GM21381 (cell line): ENCODE results near the gene PRKCE.

Experiments used
- ATAC-seq: cut with Tn5 transposase; IDR thresholded peaks from one replicate; pipeline ENCODE4 v1.9.1; 2021; ENCODE audit warnings: mild to moderate bottlenecking, moderate library complexity; ENCODE audit not compliant: unreplicated experiment

Gene PRKCE

GRCh38 chr2:45799679-45800381 lies 148.4 kb downstream of the PRKCE start:
- no peak for ATAC-seq

- no peak for ATAC-seq
These were observed 151.1 kb downstream of the PRKCE start for GRCh38 chr2:45802499-45803138.

DNA sequence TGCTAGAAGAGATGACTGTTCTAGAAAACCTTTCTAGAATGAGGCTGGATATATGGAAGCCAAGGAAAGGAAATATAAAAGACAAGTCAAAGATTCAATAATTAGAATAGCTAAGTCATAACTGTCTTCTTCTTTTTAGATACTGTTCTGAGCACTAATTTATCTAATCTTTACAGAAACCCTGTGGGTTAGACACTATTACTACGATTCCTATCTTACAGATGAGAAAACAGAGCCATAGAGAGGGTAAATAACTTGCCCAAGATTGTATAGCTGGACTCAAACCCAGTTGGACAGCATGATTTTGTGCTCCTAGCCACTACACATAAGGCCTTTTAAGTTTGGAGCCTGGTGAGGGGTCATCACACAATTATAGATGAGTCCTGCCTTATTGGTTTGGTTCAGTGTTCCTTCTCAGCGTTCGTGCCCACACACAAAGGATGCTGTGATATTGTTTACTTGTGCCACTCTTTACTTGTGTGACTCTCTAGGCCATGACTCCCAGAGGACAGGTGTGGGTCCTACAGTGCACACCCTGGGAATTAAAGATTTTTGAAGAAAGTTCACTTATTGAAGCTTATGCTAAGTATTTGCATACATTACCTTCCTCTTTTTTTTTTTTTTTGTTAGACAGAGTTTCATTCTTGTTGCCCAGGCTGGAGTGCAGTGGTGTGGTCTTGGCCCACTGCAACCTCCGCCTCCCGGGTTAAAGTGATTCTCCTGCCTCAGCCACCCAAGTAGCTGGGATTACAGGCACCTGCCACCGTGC lies 153.7 kb downstream of the PRKCE start:
- ATAC-seq, result no peak

GRCh38 chr2:45806563-45807358 lies 155.3 kb downstream of the PRKCE start:
- no peak for ATAC-seq

DNA sequence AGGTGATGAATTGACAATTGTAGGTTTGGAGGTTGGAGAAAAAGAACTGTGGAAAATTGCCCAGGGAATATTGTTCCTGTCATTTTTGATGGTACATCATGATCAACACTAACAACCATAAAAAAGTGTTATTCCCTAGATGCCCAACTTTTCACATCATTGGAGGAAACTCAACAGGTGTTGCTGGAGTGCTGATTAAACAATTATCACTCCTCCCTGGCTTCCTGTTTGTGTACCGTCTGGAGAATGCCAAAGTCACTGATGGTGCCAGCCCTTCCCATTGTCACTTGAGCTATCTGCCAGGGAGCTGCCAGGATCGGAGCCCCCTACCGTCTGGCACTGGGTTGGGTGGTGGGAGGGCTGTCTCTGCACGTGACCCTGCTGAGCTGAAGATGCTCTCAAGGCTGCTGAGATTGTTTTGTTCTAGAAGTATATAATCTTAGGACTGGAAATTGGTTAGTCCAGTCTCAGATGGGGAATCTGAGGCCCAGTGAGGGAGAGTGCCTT lies 156.9 kb downstream of the PRKCE start:
- ATAC-seq, result no peak

- ATAC-seq, result no peak
These were observed 157.7 kb downstream of the PRKCE start for GRCh38 chr2:45809205-45809604.

- no peak for ATAC-seq
These were observed 160.6 kb downstream of the PRKCE start for GRCh38 chr2:45812011-45812500.

DNA sequence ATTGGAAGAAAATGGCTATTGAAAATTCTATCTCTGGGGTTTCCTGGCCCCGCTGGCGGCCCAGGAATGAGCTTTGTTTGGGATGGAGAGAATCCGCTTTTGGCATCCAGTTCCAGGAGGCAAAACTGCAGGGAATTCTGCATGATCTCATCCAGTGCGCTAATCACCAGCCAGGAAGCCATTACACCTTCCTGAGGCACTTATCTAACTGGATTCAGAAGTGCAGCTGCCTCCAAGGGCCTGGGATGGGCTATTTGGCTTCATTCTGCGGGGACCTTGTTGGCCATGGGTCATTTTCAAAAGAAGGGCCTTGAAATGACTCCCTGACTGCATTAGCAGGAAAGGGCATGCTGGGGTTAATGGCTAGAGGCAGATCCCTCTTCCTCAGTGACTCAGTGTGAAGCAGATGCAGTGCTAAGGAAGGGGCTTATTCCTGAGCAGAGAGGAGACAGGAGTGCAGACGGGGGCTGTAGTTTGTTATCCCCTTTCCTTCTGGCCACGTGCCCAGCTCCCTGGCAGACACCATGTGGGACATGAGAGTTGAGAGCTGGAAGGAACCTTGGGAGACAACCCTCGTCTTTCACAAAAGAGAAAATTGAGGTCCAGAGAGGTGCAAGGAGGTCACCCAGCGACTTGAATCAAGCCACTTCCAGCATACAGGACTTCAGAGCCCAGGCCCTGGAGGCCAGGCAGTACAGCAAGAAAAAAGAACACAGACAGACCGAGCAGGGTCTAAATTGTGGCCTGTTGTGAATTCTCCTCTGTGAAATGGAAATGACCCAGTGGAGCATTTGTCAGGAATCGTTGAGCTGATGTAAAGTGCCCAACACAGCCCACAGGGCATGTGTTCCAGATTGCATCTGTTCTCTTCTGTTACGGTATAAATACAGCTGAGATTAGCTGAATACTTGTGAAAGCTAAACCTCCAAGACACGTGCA lies 161.8 kb downstream of the PRKCE start:
- no peak for ATAC-seq

DNA sequence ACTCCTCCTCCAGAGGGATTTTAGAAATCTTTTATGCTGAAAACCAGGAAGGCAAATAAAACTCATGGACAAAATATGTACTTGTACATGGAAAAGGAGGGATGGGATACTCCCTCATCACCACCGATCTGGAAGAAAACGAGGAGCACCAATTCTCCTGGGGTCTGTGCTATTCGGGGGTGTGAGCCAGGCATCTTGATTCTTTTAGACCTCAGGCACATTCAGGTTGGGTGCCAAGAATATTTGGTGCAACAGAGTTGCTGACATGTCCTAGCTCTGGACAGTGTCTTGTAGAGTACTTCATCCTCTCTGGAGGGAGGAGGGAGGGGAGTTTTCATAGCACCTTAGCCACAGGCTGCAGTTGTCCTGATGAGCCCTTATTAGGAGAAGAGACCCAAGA lies 163.0 kb downstream of the PRKCE start:
- no peak for ATAC-seq

- ATAC-seq, result no peak
These were observed 163.6 kb downstream of the PRKCE start for GRCh38 chr2:45814951-45815621.

DNA sequence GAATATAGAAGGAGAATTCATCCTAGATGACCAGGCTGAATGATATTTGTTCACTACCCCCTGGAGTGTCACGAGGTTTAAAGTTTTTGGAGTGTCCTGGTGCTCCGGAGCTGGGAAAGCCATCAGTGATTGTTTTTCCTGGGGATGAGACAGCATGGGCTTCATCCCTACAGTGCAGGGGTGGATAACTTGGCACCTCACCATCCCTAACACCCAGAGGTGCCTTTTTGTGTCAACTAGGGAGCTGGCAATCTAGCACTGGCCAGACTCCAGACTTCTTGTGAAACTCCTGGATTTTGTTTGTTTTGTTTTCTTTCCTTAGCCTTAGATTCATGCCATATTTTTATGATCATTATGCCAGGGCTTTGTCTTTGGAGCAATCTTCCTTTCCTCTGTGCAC lies 164.8 kb downstream of the PRKCE start:
- ATAC-seq, result no peak

DNA sequence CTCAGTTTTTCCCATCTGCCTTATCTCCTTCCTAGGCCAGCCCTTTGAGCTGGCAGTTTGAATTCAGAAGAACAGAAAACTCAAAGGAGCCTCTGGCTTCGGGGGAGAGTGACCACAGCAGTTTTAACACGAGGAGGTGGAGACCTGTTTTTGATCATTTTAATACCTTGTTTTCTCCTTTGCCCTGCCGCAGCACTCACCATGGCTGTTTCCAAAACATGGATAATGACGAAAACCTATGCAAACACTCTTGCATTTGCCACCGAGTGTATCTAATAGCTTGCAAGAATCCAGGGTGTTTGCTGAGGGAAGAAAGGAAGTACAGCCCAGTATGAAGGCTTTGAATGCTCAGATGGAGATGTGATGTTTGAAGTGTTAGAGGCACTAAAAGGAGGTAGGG lies 167.1 kb downstream of the PRKCE start:
- no peak for ATAC-seq

- ATAC-seq, result no peak
These were observed 168.6 kb downstream of the PRKCE start for GRCh38 chr2:45820048-45820447.

DNA sequence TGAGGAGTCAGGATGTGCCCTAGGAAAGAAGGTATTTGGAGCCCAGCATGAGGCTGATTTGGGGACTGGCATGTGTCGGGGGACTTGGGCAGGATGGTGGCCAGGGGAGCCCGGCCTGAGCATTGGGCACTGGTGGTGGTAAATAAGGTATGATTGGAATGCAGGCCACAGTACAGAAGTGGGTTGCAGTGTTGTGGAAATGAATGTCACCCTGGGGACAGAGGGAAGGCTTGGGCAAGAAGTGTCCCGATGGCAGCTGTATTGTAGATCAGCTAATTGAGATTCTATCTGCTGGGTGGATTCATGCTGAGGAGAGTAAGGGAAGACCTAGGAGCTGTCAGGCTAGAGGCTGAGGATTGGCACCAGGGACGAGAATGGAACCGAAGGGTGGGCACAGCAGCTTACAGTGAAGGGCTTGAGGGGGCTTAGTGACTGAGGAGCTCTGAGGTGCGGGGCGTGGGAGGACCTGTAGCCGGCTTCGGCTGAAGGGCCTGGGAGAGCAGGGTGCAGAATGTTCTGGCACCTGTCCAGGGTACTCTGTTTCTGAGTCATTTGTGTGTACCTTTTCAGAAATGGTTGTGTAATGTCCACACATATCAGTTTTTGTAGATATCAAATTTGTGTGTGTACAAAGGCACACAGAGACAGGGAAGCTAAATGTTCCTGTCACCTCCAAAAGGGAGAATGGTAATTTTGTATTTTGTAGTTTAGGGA lies 170.2 kb downstream of the PRKCE start:
- ATAC-seq, result no peak

GRCh38 chr2:45822272-45822630 lies 170.8 kb downstream of the PRKCE start:
- ATAC-seq, result no peak

GRCh38 chr2:45823723-45824206 lies 172.3 kb downstream of the PRKCE start:
- no peak for ATAC-seq

DNA sequence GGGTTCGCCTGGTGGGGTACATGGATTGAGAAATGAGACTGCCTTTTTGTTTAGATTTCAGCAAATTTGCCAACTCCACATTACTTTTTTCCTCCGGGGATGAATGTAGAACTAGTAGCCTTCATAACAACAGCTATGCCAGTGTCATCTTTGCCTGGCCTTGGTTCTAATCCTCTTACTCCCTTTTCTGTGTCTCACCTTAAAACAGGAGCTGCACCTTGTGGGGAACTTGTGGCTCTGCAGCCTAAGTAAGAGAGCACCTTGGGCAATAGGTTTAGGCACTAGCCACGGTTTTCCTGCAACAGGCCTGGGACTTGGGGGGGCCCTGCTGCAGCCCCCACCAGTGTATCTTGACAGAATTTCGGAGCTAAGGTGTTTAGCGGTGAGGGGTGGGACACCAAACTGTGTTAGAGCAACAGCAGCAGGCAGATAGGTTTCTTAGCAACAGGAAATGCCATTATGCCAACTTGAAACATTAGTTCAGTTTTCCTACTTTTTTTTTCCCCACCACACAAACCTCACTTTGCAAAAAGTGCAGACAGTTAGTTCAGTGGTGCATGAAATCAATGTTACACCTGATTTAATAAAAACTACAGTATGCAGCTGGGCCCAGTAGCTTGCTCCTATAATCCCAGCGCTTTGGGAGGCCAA lies 173.7 kb downstream of the PRKCE start:
- ATAC-seq, result no peak

- ATAC-seq, result no peak
These were observed 175.0 kb downstream of the PRKCE start for GRCh38 chr2:45826460-45826859.
